HEK293T (cell line): ENCODE data around the gene ANK3.

Source experiments
- FOXM1 ChIP-seq: fragments of 450-650 bp; IDR thresholded peaks from 2 replicates; pipeline ENCODE4 v1.6.1; 2017; ENCODE audit warnings: mild to moderate bottlenecking, borderline replicate concordance
- SP1 ChIP-seq: fragments of 450-650 bp; IDR thresholded peaks from 2 replicates; pipeline ENCODE4 v1.6.1; 2017

DNA sequence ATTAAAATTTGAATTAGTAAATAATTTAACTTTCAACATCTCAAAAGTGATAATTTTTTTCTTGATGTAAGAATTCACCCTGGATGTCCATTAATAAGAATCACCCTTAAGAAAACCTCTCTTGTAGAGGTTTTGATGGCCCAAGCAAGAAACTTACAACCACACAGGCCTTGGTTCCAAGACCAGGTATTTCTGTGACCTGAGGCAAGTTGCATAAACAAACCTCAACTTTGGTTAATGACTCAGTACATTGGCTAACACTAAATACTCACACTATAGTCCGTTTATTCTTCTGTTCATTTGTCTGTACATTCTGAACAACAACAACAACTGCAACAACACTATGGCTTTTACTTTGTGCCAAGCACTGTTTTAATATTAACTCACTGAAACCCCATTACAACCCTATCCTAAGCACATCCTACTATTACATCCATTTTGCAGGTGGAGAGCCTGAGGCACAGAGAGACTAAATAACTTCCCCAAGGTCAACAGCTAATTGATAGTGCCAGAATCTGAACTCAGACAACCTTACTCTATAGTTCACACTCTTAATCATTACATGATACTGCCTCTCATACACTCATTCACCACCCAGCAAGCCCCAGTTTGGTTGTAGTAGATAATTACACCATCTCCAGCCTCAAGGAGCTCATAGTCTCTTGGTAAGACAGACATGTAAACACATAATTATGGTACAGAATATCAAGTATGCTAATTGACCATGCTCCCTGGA lies 6.6 kb downstream of the ANK3 start:
- no peak for TF ChIP-seq SP1
- TF ChIP-seq FOXM1 = no peak
